Natural killer cell (primary cell): ENCODE measurements around the gene SLC2A4. TPM values are rescaled to one million over a fixed set of nuclear protein-coding genes. Genes with fewer than 3 reads are reported as not detected.

ENCODE experiments used
- ATAC-seq, 3 donors: fragments of 150-1000 bp in 2 of 3; fragments of 200-7000 bp in 1 of 3; cut with Tn5 transposase; 1 replicate in 1 of 3; 2 replicates in 2 of 3; pipeline ENCODE4 v1.10.0; 2021; ENCODE audit warnings: mild to moderate bottlenecking in 2 of 3, moderate library complexity in 2 of 3
- DNase-seq, 2 donors: peaks; one replicate each; pipeline versions ENCODE4 v3.0.0 to v3.0.0-alpha.2; 2013 to 2021; ENCODE audit warnings: mixed read lengths in 1 of 2
- H3K27ac ChIP-seq: one replicate; pipeline ENCODE4 v1.5.1; 2013; ENCODE audit warnings: mild to moderate bottlenecking, low read length
- H3K27me3 ChIP-seq: one replicate; pipeline ENCODE4 v1.6.1; 2013; ENCODE audit warnings: low read length; ENCODE audit not compliant: control insufficient read depth, insufficient read depth
- H3K36me3 ChIP-seq: one replicate; pipeline ENCODE4 v1.6.1; 2013; ENCODE audit warnings: low read length; ENCODE audit not compliant: control insufficient read depth, insufficient read depth
- H3K4me1 ChIP-seq: one replicate; pipeline ENCODE4 v1.6.1; 2013; ENCODE audit warnings: low read length; ENCODE audit not compliant: control insufficient read depth, insufficient read depth
- H3K4me3 ChIP-seq: one replicate; pipeline ENCODE4 v1.5.1; 2013; ENCODE audit warnings: low read length
- H3K9me3 ChIP-seq: one replicate; pipeline ENCODE4 v1.6.1; 2013; ENCODE audit warnings: low read length; ENCODE audit not compliant: control insufficient read depth, insufficient read depth
- H3K27ac Mint-ChIP-seq, 2 donors: one replicate each; pipeline ENCODE4 v1.8.0; 2022; ENCODE audit warnings: mild to moderate bottlenecking in 2 of 2, mixed read lengths in 2 of 2, moderate library complexity in 1 of 2
- H3K27me3 Mint-ChIP-seq, 2 donors: one replicate each; pipeline ENCODE4 v1.8.0; 2022; ENCODE audit warnings: low read depth in 2 of 2, mixed read lengths in 2 of 2
- H3K36me3 Mint-ChIP-seq: one replicate; pipeline ENCODE4 v1.8.0; 2022; ENCODE audit warnings: mixed read lengths
- H3K4me1 Mint-ChIP-seq, 2 donors: one replicate each; pipeline ENCODE4 v1.8.0; 2022; ENCODE audit warnings: mixed read lengths in 2 of 2
- H3K4me3 Mint-ChIP-seq: one replicate; pipeline ENCODE4 v1.8.0; 2022; ENCODE audit warnings: mild to moderate bottlenecking, moderate library complexity, mixed read lengths
- H3K9me3 Mint-ChIP-seq, 2 donors: one replicate each; pipeline ENCODE4 v1.8.0; 2022; ENCODE audit warnings: mixed read lengths in 2 of 2
- WGBS: methylation state at CpG from one replicate; pipeline ENCODE4 v1.1.7; 2013; ENCODE audit warnings: missing lambda C conversion rate; ENCODE audit not compliant: insufficient coverage; 5-methylcytosine and 5-hydroxymethylcytosine counted together
- intact Hi-C: fragments of 100-400 bp; cut with micrococcal nuclease; formaldehyde crosslinking; loops from one replicate; pipeline ENCODE4 v1.14.2; 2022
- total RNA-seq, 4 donors: library from RNA; stranded (reverse); fragments of 120-200 nt in 1 of 4; gene quantifications; one replicate each; pipeline versions ENCODE4 v1.2.3 to v1.2.4, GENCODE V29; 2013 to 2022
- TF ChIP-seq, protein P1 (sequence below): fragments of 200-600 bp; IDR thresholded peaks from one replicate; pipeline ENCODE4 v1.8.0; 2022; ENCODE audit warnings: antibody characterized with exemption

SLC2A4 gene
- total RNA-seq, 3 donors from 2014 or later (not counting 1 experiment from before 2014, with no cell fraction given): not detected

DNA sequence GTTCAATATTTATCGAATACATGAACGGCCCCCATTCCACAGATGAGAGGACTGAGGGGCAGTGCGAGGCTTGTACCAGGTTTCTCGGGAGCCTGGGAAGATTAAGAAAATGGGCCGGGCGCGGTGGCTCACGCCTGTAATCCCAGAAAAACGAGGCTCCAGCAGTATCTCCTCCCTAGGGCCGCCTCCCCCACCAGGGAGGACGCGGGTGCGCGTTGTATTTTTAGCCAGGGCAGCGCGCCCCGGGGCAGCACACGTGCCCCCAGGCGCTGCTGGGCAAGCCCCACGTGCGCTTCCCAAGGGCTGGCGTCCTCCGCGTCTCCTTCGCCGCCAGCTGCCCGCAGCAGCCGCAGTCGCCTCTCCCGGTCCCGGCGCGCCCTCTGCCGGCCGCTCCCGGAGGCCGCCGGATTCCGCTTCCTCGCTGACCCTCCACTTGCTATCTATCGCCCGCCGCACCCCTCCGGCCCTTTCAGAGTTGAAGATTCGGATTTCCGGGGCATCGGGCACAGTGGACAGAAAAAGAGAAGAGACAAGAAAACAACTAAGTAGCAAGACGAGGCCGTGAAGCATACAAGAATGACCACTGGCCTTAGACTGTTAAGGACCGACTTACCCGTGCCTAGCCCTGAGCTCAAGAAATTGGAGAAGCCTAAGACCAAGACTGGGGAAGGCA lies 14.8 kb downstream of the SLC2A4 start:
- no peaks in the 10 kb centered on the region for H3K9me3 ChIP-seq
- H3K9me3 Mint-ChIP-seq: no peaks in the 10 kb centered on the region
- no peak overlapping the region for H3K27ac ChIP-seq
- WGBS: 5% methylated on average over 51 of the region's 51 CpGs
- peaks cover 28% of the 10 kb centered on the region for H3K4me1 ChIP-seq
- no peaks in the 10 kb centered on the region for H3K36me3 ChIP-seq
- H3K4me3 ChIP-seq: no peak overlapping the region
- peak; percentile 46 to 63 (median 49) for ATAC-seq
- TF ChIP-seq, protein P1, sequence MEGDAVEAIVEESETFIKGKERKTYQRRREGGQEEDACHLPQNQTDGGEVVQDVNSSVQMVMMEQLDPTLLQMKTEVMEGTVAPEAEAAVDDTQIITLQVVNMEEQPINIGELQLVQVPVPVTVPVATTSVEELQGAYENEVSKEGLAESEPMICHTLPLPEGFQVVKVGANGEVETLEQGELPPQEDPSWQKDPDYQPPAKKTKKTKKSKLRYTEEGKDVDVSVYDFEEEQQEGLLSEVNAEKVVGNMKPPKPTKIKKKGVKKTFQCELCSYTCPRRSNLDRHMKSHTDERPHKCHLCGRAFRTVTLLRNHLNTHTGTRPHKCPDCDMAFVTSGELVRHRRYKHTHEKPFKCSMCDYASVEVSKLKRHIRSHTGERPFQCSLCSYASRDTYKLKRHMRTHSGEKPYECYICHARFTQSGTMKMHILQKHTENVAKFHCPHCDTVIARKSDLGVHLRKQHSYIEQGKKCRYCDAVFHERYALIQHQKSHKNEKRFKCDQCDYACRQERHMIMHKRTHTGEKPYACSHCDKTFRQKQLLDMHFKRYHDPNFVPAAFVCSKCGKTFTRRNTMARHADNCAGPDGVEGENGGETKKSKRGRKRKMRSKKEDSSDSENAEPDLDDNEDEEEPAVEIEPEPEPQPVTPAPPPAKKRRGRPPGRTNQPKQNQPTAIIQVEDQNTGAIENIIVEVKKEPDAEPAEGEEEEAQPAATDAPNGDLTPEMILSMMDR: peak; percentile 92
- H3K27me3 ChIP-seq: peaks cover 18% of the 10 kb centered on the region
- intact Hi-C loops: loop anchor here (1.0 kb wide), 1 partner anchor 16 kb away; no protein-coding TSS in a partner anchor
- peaks cover 7 to 17% of the 10 kb centered on the region in 2 donors for H3K27me3 Mint-ChIP-seq
- H3K4me1 Mint-ChIP-seq: peaks cover 19 to 24% of the 10 kb centered on the region in 2 donors
- DNase-seq: peak; percentile 71 to 83
- peak overlapping the region; percentile 95 for H3K4me3 Mint-ChIP-seq
- no peaks in the 10 kb centered on the region for H3K36me3 Mint-ChIP-seq
- H3K27ac Mint-ChIP-seq: no peak overlapping the region

DNA sequence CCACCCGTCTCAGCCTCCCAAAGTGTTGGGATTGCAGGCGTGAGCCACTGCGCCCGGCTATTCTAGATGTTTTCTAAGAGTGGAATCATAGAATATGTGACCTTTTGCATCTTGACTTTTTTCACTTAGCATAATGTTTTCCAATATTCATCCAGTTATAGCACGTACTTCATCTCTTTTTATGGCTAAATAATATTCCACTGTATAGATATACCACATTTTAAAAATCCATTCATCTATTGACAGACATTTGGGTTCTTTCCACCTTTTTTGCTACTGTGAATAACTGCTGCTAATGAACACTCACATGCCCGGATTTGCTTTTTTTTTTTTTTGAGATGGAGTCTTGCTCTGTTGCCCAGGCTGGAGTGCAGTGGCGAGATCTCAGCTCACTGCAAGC lies 22.7 kb downstream of the SLC2A4 start:
- no peaks in the 10 kb centered on the region for H3K27me3 ChIP-seq
- H3K9me3 Mint-ChIP-seq: no peaks in the 10 kb centered on the region
- H3K4me1 Mint-ChIP-seq: peaks cover 15 to 20% of the 10 kb centered on the region in 2 donors
- 97% methylated on average over 5 of the region's 7 CpGs for WGBS
- no peak for DNase-seq
- ATAC-seq: no peak
- H3K4me3 ChIP-seq: no peak overlapping the region
- H3K27ac ChIP-seq: no peak overlapping the region
- H3K36me3 ChIP-seq: no peaks in the 10 kb centered on the region
- no peaks in the 10 kb centered on the region for H3K36me3 Mint-ChIP-seq
- H3K4me3 Mint-ChIP-seq: peak overlapping the region; percentile 21
- no peaks in the 10 kb centered on the region for H3K9me3 ChIP-seq
- peaks cover 24% of the 10 kb centered on the region for H3K4me1 ChIP-seq
- no peak overlapping the region for H3K27ac Mint-ChIP-seq
- H3K27me3 Mint-ChIP-seq: peaks cover 0 to 5% of the 10 kb centered on the region in 2 donors
- TF ChIP-seq, protein P1: no peak
- intact Hi-C loops: no loop called here

DNA sequence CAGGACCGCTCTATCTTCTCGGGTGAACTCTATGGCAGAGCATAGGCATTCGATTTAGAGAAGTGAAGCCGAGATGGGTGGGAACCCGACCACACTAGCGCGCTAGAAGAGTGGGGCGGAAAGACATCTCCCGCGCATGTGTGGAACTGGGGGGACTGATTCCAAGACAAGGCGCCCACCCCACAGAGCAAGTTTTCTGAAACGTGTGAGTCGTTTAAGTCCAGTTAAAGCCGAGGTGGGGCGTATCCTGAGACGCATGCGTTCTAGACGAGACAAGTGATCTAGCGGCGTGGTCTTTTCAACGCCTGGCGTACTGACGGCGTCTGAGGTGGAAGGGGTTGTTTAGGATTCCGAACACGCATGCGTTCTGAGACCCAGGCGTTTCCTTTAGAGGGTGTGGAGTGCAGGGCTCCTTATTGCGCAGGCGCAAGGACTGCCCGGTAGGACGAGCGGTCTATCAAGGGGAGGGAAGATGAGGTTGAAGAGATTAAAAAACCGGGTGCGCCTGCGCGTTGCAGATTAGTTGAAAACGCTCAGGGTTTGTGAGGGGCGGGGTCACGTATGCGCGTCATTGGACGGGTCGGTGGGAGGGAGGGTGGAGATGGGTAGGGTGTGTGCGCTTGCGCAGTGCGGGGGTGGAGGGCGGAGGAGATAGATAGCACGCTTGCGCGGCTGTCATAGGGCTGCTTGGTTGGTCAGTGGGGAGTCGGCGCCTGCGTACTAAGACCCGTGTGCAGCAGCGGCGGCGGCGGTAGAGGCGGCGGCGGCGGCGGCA lies 25.6 kb downstream of the SLC2A4 start, which contains the start of gene EIF5A:
EIF5A (plus strand) TSS at position 718 of the 775 bp plus-strand sequence. CDS start 2,008 bp downstream, outside the sequence.
- Histone ChIP-seq H3K4me1 (peaks cover 39% of the 10 kb centered on the region), H3K27ac (peak within 1 kb of the TSS; percentile 99), H3K27me3 (no peaks in the 10 kb centered on the region), H3K4me3 (peak within 1 kb of the TSS; percentile 88), H3K9me3 (no peaks in the 10 kb centered on the region), H3K36me3 (peaks cover 26% of the 10 kb centered on the region)
- TF ChIP-seq, protein P1: no peak
- Mint-ChIP-seq H3K4me3 (peak within 1 kb of the TSS; percentile 95), H3K36me3 (peaks cover 17% of the 10 kb centered on the region), H3K27me3 (no peaks in the 10 kb centered on the region), H3K4me1 (peaks cover 40 to 48% of the 10 kb centered on the region in 2 donors), H3K9me3 (no peaks in the 10 kb centered on the region), H3K27ac (peak within 1 kb of the TSS; percentile 91 to 99)
- ATAC-seq (peak; percentile 67 to 86 (median 73)), DNase-seq (peak; percentile 98 to 100)
- intact Hi-C loops: loop anchor here (1.0 to 5.0 kb wide), 7 partner anchors 22 to 535 kb away; partner anchors contain the start of genes ELP5, GABARAP, NEURL4 and POLR2A
- WGBS: under 1% methylated on average over 64 of the region's 64 CpGs
